GM21737 (cell line): ENCODE results near the gene ZDHHC14.

Experiments used
- ATAC-seq: cut with Tn5 transposase; IDR thresholded peaks from one replicate; pipeline ENCODE4 v1.9.1; 2021; ENCODE audit warnings: mild to moderate bottlenecking, moderate library complexity; ENCODE audit not compliant: unreplicated experiment

Gene ZDHHC14

DNA sequence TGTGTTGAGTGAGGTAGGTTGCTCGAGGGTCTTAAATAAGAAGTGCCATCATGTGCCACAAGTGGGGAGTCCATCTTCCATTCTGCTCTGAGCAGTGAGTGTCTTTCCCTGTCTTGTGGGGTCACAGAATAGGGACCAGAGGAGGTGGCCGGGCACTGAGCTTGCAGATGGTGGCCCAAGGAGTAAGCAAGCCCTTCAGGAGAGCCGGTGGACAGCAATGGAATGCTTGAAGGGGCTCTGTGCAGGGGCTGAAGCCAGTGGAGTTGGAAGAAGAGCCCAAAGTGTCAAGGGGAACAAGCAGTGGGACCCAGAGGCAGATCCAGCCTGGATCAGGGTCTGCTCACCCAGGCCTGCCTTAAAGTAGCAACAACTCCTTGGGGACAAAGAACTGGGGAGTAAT lies 228.6 kb downstream of the ZDHHC14 start:
- ATAC-seq, result no peak

DNA sequence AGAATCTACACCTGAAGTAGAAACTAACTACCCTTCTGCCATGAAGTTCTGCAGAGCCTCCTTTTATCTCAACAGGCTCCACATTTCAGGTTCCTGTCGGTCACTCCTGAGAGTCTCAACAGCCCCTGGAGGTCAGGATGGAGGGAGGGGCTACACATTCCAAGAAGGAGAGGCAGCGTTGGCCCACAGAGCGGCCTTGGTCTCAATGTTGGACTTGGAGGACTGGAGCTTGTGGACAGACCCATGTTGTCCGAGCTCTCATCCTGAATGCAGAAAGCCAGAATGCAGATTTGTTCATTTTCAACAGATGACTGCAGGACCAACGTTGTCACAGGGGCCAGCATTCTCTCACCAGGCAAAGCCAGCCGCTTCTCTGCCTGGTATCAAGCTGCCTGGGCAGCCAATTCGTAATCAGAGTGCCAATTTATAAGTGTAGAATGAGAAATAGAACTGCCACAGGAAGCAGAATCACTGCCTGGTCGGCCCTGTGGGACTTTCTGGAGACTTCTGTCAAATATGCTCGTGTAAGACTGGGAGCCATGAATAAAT lies 229.5 kb downstream of the ZDHHC14 start:
- ATAC-seq, result no peak

DNA sequence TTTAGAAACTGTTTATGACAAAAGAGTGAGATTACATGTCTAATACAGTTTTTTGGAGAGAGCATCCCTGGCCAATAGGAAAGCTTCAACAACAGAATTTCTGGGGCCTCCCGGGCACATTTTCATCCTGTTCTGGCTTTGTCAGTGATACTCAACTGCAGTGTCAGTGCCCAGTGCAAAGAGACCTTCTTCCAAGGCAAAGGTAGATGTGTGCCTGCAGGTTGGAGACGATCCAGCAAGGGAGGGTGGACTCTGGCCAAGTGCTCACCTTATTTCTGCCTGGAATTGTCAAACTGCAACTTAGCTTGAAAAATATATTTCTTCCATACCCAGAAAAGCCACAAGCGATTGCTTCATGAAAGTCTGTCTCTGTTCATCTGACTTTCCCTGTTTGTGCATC lies 230.4 kb downstream of the ZDHHC14 start:
- ATAC-seq, result no peak

DNA sequence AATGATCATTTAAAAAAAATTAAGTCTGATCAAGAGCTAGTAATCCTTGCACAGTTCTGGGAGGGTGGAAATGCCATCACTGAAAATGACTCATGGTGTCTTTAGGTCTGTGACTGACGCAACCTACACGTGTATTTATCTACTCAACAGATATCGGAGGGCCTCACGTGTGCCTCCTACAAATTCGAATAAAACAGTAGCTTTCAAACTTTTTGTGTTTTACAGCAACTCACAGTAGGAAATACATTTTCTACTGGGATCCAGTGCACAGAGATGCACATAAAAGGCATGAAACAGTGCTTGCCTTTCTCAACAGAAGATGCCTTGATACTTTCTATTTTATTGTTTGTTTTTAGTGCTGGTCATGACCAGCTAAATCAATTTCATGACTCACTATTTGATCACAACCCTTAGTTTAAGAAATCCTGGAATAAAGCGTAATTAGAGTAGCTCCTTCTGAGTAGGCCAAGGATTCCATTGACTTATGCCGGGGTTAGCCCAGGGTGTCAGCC lies 232.1 kb downstream of the ZDHHC14 start:
- no peak for ATAC-seq

DNA sequence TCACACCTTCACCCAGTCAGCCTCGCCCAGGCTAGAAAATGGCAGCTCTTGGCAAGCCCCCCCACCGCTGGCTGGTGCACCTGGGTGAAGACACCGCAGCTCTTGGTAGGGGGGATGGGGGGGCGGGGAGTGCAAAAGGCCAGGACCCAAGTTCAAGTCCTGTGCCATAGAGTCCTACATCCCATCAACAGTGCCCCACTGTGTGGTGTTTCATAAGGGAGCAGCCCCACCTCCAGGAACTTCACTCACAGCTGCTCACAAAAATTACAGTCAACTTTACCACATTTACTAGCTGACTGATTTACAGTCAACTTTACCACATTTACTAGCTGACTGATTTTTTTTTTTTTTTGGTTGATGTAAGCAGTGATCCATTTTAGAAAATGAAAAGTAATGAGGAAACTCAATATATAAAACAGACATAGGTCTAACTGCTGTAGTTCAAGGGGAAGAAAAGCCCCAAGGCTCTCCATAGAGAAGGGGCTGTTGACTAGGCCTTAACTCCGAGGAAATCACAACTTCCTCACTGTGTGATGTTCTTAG lies 233.1 kb downstream of the ZDHHC14 start:
- ATAC-seq, result no peak

DNA sequence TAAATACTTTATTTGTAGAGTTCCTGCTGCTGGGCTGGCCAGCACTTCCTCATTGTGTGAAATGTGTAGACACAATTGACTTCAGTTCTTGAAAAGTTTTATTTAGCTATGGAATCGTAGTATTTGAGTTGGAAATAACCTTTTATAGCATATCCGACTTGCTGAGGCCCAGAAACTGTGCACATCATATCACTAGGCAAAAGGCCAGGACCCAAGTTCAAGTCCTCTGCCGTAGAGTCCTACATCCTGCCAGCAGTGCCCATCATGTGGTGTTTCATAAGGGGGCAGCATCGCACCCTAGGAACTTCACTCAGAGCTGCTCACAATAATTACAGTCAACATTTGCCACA lies 234.4 kb downstream of the ZDHHC14 start:
- no peak for ATAC-seq

DNA sequence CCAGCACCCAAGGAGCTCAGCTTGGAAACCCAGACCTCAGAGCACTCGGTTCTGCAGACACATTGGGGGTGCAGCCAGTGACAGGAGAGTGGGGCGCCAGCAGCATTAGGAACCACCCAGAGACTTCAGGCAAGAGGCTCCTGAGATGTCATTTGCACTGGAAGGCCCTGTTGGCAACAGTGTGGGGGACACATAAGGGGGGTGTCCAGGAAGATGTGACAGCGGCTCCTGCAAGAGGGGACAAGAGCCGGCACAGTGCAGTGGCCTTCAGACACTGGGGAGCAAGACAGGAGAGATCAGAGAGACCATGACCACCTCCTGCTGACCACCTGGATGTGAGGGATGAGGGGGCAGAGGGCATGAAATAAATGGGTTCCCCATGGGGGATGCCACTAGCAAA lies 235.0 kb downstream of the ZDHHC14 start:
- ATAC-seq, result no peak

DNA sequence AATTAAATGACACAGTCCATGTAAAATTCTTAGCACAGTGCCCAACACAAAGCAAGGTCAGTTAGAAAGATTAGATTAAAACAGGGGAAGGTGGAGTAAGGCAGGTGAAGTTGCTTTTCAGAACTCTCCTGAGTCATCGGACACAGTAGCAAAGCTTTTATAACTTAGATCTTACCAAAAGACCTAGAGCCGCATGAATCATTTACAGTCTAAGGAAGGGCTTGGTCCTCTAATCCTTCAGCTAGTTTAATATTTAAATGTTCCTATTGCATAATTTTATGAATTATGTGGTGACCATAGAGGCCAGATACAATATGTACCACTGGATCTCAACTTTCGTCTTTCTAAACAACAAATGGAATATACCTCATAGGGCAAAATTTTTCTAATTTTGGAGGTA lies 240.0 kb downstream of the ZDHHC14 start:
- ATAC-seq, result no peak

DNA sequence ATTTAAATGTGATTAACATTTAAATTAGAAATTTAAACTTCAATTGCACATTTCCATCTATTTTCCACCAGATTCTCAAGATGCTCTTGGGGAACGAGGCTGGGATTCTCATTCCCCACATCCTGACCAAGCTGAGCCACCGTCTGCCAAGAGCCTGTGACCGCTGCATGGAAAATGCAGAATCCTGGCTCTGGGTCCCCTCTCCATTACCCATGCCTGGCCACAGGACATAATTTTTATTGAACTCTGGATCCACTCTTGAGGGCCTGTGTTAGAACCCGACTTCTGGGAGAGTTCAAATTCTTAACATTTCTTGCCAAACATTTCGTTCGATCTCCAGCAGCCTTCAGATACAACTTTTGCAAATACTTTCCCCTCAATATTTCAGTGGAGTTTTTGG lies 240.4 kb downstream of the ZDHHC14 start:
- no peak for ATAC-seq

DNA sequence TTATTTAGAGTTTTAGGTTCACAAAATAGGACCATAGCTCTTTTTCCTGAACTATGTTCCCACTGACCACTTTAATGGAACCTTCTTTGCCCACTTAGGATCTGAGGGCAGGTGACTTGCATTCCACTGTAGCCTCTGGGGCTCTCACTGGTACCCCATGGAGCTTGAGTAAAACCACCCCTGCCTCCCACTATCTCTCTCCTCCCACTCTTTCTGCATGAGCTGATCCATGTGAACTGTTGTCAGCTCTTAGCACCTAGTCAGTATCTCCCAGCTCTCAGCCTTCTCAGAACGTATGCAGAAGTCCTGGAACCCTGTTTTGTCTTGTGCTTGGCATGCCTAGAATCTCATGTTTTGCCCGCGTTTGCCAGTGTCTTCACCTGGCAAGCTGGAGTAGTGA lies 241.4 kb downstream of the ZDHHC14 start:
- no peak for ATAC-seq

DNA sequence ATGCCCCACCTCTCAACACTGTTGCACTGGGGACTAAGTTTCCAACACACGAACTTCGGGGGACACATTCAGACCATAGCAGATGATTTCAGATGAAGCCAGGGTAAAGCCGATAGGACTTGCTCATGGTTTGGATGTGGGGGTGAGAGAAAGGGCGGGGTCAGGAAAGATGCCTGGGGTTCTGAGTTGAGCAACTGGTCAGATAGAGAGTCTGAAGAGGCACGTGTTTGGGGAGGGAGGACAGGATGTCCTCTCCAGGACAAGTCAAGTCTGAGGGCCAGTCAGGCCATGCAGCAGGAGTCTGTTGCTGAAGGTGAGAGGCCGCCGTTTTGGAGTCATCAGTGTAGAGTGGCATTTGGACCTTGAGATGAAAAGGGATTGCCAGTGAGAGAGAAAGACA lies 244.1 kb downstream of the ZDHHC14 start:
- no peak for ATAC-seq

DNA sequence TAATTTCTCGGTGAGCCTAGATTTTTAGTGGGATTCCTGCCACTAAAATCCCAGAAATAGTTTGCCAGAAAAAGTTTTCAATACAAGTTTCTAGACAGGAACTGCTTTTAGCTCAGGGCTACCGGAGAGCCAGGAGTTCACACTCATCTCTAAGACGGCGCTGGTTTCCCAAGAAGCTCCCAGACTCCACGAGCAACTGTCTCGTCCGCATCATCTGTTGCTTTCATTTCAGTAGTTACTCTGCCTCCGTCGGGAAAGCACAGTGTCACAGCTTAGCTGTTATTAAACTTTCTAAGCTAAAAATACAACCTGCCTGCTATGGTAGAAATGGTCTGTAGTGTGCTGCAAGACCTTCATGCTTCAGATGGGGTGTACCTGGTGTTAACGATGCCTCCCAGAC lies 244.8 kb downstream of the ZDHHC14 start:
- ATAC-seq, result no peak

DNA sequence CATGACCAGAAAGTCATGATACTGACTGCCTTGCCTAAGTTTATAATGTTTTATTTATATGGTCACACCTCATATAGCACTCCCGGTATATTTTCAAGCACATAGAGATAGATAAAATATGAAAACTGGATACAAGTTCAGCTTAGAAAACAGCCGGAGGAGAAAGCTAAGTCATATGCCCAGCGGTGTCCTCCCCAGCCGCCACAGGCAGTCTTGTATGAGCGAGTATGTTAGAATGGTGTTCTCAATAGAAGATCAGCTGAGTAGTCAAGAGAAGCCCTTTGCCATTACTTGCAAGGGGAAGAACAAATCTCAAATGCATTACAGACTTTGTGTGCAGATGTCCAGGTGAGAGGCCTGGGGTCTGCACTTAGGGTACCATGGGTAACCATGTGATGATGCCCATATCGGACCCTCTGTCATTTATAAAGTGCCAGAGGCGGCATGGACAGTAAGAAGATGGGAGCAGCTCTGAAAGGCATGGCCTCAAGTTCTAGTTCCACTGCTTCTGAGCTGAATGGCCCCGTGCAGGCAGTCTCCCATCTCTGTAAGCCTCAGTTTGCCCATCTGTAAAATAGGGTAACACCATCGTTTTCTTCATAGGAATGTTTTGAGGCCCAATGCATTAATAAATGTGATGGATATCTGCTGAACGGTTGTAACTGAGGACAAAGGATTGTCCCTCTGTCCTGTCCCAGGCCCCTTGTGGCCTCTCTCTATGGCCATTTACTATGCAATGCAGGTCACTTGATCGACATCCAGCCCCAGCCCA lies 246.4 kb downstream of the ZDHHC14 start:
- ATAC-seq, result no peak

DNA sequence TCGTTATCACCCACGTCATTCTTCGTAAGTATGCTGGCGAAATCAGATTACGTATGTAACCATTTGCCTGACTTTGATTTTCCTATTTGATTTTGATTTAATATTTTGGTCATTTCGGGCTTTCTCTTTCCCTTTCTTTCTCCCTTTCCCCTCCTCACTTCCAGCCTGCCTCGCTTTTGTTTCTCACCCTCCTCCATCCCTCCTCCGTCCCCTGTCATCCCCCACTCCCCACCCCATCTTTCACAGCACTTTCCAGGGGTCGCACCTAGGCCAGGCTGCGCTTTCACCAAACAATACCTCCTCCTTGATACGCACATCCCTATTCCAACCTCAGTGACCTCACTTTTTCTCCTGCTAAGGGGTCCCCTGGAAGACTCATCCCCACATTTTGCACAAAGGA lies 247.5 kb downstream of the ZDHHC14 start:
- ATAC-seq, result no peak

DNA sequence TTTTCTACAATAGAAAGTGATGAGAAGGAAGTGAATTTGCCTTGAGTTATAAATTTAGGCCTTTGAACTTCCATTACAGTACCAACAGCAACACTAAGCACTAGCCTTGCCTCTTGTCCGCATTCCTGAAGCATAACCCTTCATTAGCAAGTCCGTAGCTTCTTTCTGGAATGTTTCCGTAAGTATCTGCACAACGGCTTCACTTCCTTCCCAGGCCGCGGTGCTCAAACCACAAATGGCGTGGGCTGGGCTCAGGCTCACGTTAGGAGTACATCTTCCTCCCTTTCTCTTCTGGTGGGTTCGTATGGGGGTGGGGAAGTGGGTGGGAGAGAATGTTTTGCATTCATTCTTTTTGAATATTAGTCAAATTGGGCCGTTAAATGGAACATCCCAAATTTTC lies 248.2 kb downstream of the ZDHHC14 start:
- no peak for ATAC-seq

DNA sequence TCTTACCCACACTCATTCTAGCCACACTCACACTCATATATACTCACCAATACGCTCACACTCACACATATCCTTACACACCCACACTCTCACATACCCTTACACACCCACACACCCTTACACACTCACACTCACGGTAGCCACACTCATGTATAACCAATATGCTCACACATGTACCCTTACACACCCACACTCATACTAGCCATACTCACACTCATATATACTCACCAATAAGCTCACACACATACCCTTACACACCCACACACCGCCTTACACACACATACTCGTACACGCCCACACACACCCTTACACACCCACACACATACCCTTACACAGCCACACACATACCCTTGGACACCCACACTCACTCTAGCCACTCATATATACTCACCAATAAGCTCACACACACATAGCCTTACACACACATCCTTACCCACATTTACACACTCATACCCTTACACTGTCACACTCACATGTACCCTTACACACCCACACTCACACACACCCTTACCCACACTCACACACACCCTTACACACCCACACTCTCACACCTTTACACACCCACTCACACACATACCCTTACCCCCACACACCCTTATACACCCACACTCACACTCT lies 249.6 kb downstream of the ZDHHC14 start:
- ATAC-seq, result no peak

DNA sequence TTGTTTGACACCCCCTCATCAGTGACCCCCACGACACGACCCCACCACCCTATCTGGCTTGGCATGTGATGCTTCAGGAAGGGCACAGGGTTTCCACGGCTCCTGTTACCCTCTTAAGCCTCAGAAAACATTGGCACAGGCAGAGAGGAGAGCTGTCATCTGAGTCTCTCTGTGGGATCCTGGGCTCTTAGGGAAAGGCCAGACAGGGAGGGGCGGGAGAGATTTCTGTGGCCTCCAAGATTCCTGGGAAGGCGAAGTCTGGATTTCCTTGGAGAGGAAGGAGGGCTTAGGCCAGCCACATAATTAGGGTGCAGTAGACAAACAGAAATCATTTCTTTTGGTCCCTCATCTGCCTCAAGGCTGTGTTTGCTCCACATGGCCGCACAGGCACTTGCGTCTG lies 250.4 kb downstream of the ZDHHC14 start:
- no peak for ATAC-seq

DNA sequence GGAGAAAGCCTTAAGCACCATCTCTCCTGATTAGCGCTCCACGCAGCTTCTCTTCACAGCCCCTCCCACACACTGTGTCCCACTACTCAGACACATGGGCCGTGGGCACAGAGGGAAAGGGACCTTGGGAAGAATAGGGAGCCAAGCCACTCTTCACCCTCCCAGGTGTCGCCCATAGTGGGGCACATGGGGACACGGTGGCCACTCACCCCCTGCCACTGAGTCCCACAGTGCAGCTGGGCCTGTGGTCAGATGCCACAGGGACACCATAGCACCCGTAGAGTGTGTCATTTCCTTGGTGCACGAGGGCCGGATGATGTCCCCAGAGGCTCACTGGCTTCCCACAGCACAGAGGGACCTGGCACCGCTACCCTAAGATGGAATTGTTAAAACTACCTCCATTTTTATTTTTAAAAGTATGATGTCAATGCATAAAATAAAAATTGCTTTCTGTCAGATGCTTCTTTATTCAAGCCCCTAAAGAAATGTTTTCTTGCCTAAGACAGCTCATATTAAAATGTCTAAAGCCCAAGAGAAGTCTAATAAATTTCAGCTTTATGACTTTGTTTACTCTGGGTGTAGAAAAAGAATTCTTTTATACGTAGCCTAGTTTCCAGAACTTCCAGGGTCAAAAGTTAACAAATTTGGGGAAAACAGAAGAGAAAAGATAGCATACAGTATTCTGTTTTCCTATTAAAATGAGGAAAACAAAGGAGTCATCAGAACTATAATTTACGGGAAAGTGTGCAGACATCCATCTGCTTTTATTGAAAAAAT lies 251.0 kb downstream of the ZDHHC14 start:
- no peak for ATAC-seq

DNA sequence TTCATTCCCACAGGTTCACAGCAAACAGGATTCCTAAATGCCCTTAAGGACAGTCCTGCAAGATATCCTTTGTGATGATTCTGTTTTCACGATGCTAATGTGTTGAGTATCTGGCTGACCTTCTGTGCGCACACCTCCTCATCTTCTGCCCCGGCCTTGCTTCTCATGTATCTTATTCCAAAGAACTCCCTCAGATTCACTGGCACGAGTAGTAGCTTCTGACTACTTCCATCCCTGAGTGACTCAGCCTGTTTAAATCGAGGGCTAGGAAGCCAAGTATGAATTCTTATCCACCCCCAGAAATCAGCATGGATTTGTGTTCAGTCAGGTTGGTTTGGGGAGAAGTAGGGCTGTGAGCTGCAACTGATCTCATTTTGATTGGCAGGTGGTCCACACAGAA lies 251.8 kb downstream of the ZDHHC14 start:
- ATAC-seq, result no peak

DNA sequence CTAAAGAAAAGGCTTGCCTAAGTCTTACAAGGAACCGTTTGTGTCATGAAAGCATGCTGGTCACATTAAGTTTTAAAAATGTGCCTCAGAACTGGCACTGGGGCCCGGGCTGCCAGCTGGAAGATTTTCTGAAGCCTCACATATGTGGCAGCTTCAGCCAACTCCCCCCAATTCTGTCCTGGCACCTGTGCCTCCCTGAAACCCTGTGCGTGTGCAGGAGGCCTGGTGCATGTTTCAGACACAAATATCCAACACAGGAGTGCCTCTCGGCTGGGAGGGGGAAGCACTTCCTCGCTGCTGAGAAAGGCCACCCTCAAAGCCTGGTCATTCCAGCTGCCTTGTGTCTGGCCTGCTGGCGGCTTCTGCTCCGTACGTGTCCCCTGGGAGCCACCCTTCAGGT lies 253.6 kb downstream of the ZDHHC14 start:
- no peak for ATAC-seq
